Stimulated activated CD4-positive, alpha-beta T cell treated with anti-CD3 and anti-CD28 coated beads, Interleukin-1b, Interleukin-23, amount 100 ng/mL, for 4 hours (primary cell): ENCODE measurements around the gene SOD2.
"Not testable (repeated sequence)": the region's sequence is repeated elsewhere in the genome, so short reads cannot be mapped to it uniquely, and the experiment has no call there.

Experiments used
- DNase-seq, 2 donors: peaks; one replicate each; pipeline ENCODE4 v3.0.0-alpha.2; 2020; ENCODE audit warnings: low read depth in 2 of 2

Gene SOD2

GRCh38 chr6:159693128-159693893 is at the start of gene SOD2:
Gene SOD2, minus strand, starts transcription at chr6:159693241. Its CDS starts 74 bp downstream, at chr6:159693167.
- peak; percentile 66 to 77 for DNase-seq

GRCh38 chr6:159742165-159742564 is 49.1 kb upstream of the SOD2 start:
- DNase-seq, result no peak

GRCh38 chr6:159739341-159739740 is 46.3 kb upstream of the SOD2 start:
- no peak for DNase-seq

GRCh38 chr6:159736908-159737307 is 43.9 kb upstream of the SOD2 start:
- DNase-seq, result no peak

- DNase-seq, result not testable (repeated sequence)
Measured at GRCh38 chr6:159733395-159733794, 40.4 kb upstream of the SOD2 start.

- DNase-seq, result not testable (repeated sequence)
Measured at GRCh38 chr6:159732550-159732949, 39.5 kb upstream of the SOD2 start.

- no peak for DNase-seq
Measured at GRCh38 chr6:159730332-159730676, 37.3 kb upstream of the SOD2 start.

GRCh38 chr6:159729598-159730331 is 36.7 kb upstream of the SOD2 start:
- DNase-seq, result no peak

GRCh38 chr6:159728531-159728964 is 35.5 kb upstream of the SOD2 start:
- DNase-seq, result no peak

- DNase-seq, result peak in 1 of 2 donors; percentile 47
Measured at GRCh38 chr6:159727717-159728445, 34.8 kb upstream of the SOD2 start.

GRCh38 chr6:159726918-159727716 is 34.1 kb upstream of the SOD2 start, which contains the start of gene WTAP:
Gene WTAP, plus strand, starts transcription at chr6:159727506. Its CDS starts 8,760 bp downstream, at chr6:159736266.
- peak; percentile 92 to 95 for DNase-seq

- DNase-seq, result no peak
Measured at GRCh38 chr6:159726255-159726917, 33.3 kb upstream of the SOD2 start.

GRCh38 chr6:159725208-159725607 is 32.2 kb upstream of the SOD2 start:
- DNase-seq, result not testable (repeated sequence)

- DNase-seq, result no peak
Measured at GRCh38 chr6:159724778-159725177, 31.7 kb upstream of the SOD2 start.

GRCh38 chr6:159723259-159723658 is 30.2 kb upstream of the SOD2 start:
- DNase-seq, result no peak

- DNase-seq, result no peak
Measured at GRCh38 chr6:159722655-159723054, 29.6 kb upstream of the SOD2 start.

GRCh38 chr6:159721981-159722380 is 28.9 kb upstream of the SOD2 start:
- not testable (repeated sequence) for DNase-seq

GRCh38 chr6:159720708-159721107 is 27.7 kb upstream of the SOD2 start:
- DNase-seq, result peak in 1 of 2 donors; percentile 25

- no peak for DNase-seq
Measured at GRCh38 chr6:159719287-159719686, 26.2 kb upstream of the SOD2 start.

GRCh38 chr6:159718634-159719033 is 25.6 kb upstream of the SOD2 start:
- no peak for DNase-seq
